Liver (tissue), 9 donors: ENCODE data around the gene PCMT1. TPM values are rescaled to one million over a fixed set of nuclear protein-coding genes. Genes with fewer than 3 reads are reported as not detected.

Experiments used
- DNase-seq: peaks from one replicate; pipeline ENCODE4 v3.0.0-alpha.2; 2017; ENCODE audit warnings: low spot score
- H3K27ac ChIP-seq, 2 donors: one replicate each; pipeline ENCODE4 v1.7.0; 2013; ENCODE audit warnings: inconsistent platforms in 2 of 2, low read length in 2 of 2, control low read depth in 1 of 2, low read depth in 1 of 2, mild to moderate bottlenecking in 1 of 2
- H3K27me3 ChIP-seq, 4 donors: one replicate each; pipeline versions ENCODE4 v1.6.1 to v1.7.0; 2013; ENCODE audit warnings: low read length in 3 of 4, inconsistent platforms in 1 of 4, mild to moderate bottlenecking in 1 of 4, moderate library complexity in 1 of 4; ENCODE audit not compliant: control insufficient read depth in 4 of 4, insufficient read depth in 4 of 4
- H3K36me3 ChIP-seq, 4 donors: one replicate each; pipeline versions ENCODE4 v1.6.1 to v1.7.0; 2013; ENCODE audit warnings: low read length in 3 of 4, mild to moderate bottlenecking in 3 of 4, low read depth in 1 of 4, moderate library complexity in 1 of 4; ENCODE audit not compliant: control insufficient read depth in 4 of 4, insufficient read depth in 3 of 4
- H3K4me1 ChIP-seq, 4 donors: one replicate each; pipeline versions ENCODE4 v1.6.1 to v1.7.0; 2013; ENCODE audit warnings: low read length in 3 of 4, mild to moderate bottlenecking in 3 of 4, moderate library complexity in 1 of 4; ENCODE audit not compliant: control insufficient read depth in 4 of 4, insufficient read depth in 4 of 4
- H3K4me3 ChIP-seq, 3 donors: one replicate each; pipeline versions ENCODE4 v1.6.1 to v1.7.0; 2013; ENCODE audit warnings: low read length in 3 of 3, control low read depth in 1 of 3, low read depth in 1 of 3, mild to moderate bottlenecking in 1 of 3
- H3K9ac ChIP-seq, 2 donors: one replicate each; pipeline ENCODE4 v1.7.0; 2013; ENCODE audit warnings: low read length in 2 of 2, mild to moderate bottlenecking in 2 of 2, moderate library complexity in 2 of 2, control low read depth in 1 of 2, low read depth in 1 of 2
- H3K9me3 ChIP-seq, 4 donors: one replicate each; pipeline versions ENCODE4 v1.6.1 to v1.7.0; 2013; ENCODE audit warnings: low read length in 3 of 4; ENCODE audit not compliant: control insufficient read depth in 4 of 4
- ATF3 ChIP-seq: IDR thresholded peaks from 2 replicates; pipeline ENCODE4 v1.6.1; 2016; ENCODE audit warnings: antibody characterized with exemption
- CTCF ChIP-seq: fragments of 150-350 bp; IDR thresholded peaks from 2 replicates; pipeline ENCODE4 v1.5.1; 2017; ENCODE audit warnings: improper control_type of control experiment, low read depth, low read length; ENCODE audit not compliant: missing input control
- EGR1 ChIP-seq, 2 donors: IDR thresholded peaks; 2 replicates each; pipeline ENCODE4 v1.6.1; 2016 to 2018; ENCODE audit warnings: antibody characterized with exemption in 2 of 2, low read depth in 2 of 2
- FOXA1 ChIP-seq: IDR thresholded peaks from 2 replicates; pipeline ENCODE4 v1.6.1; 2016; ENCODE audit warnings: antibody characterized with exemption
- FOXA2 ChIP-seq: IDR thresholded peaks from 2 replicates; pipeline ENCODE4 v1.6.1; 2016; ENCODE audit warnings: antibody characterized with exemption
- GABPA ChIP-seq, 2 donors: IDR thresholded peaks in 1 of 2; conservative IDR thresholded peaks in 1 of 2; 2 replicates each; pipeline ENCODE4 v1.6.1; 2016; ENCODE audit warnings: antibody characterized with exemption in 2 of 2, mild to moderate bottlenecking in 1 of 2, moderate library complexity in 1 of 2
- HNF4A ChIP-seq, 2 donors: conservative IDR thresholded peaks; 2 replicates each; pipeline ENCODE4 v1.6.1; 2016; ENCODE audit warnings: antibody characterized with exemption in 2 of 2, mild to moderate bottlenecking in 2 of 2
- HNF4G ChIP-seq: IDR thresholded peaks from 2 replicates; pipeline ENCODE4 v1.6.1; 2016; ENCODE audit warnings: antibody characterized with exemption
- JUND ChIP-seq, 2 donors: IDR thresholded peaks; 2 replicates each; pipeline ENCODE4 v1.6.1; 2016; ENCODE audit warnings: antibody characterized with exemption in 2 of 2
- MAX ChIP-seq: IDR thresholded peaks from 2 replicates; pipeline ENCODE4 v1.6.1; 2016; ENCODE audit warnings: antibody characterized with exemption
- NR2F2 ChIP-seq: IDR thresholded peaks from 2 replicates; pipeline ENCODE4 v1.6.1; 2016; ENCODE audit warnings: antibody characterized with exemption
- RAD21 ChIP-seq, 2 donors: IDR thresholded peaks; 2 replicates each; pipeline ENCODE4 v1.6.1; 2016; ENCODE audit warnings: antibody characterized with exemption in 2 of 2, mild to moderate bottlenecking in 2 of 2
- REST ChIP-seq: IDR thresholded peaks from 2 replicates; pipeline ENCODE4 v1.6.1; 2016; ENCODE audit warnings: antibody characterized with exemption, mild to moderate bottlenecking
- RXRA ChIP-seq, 2 donors: IDR thresholded peaks; 2 replicates each; pipeline ENCODE4 v1.6.1; 2017 to 2018; ENCODE audit warnings: antibody characterized with exemption in 2 of 2, mild to moderate bottlenecking in 1 of 2
- SP1 ChIP-seq: IDR thresholded peaks from 2 replicates; pipeline ENCODE4 v1.6.1; 2018; ENCODE audit warnings: antibody characterized with exemption, mild to moderate bottlenecking
- TAF1 ChIP-seq: conservative IDR thresholded peaks from 2 replicates; pipeline ENCODE4 v1.6.1; 2016; ENCODE audit warnings: antibody characterized with exemption, mild to moderate bottlenecking
- YY1 ChIP-seq: IDR thresholded peaks from 2 replicates; pipeline ENCODE4 v1.6.1; 2016; ENCODE audit warnings: antibody characterized with exemption, mild to moderate bottlenecking
- ZBTB33 ChIP-seq: IDR thresholded peaks from 2 replicates; pipeline ENCODE4 v1.6.1; 2016; ENCODE audit warnings: antibody characterized with exemption
- WGBS: extraction: QIAGEN DNeasy Blood & Tissue Kit; methylation state at CpG from one replicate; pipeline ENCODE4 v1.1.7; 2013; 5-methylcytosine and 5-hydroxymethylcytosine counted together
- polyA plus RNA-seq, 2 donors: library from polyadenylated mRNA; stranded (reverse) in 1 of 2; unstranded in 1 of 2; fragments of 200-250 nt in 1 of 2; fragments of >200 nt in 1 of 2; fragmentation: Nextera tagmentation in 1 of 2; extraction: Ambion mirVana in 1 of 2; gene quantifications; one replicate each; pipeline versions ENCODE4 v1.2.1 to v1.2.3, GENCODE V29; 2013 to 2015
- total RNA-seq, 2 donors: library from RNA; depleted of rRNA; stranded (reverse); fragments of >200 nt; gene quantifications; one replicate each; pipeline ENCODE4 v1.2.3, GENCODE V29; 2014
- donor health status: healthy.
- donor health status: healthy.
- donor health status: healthy.
- donor health status: healthy.
- donor health status: healthy.

PCMT1 gene
- total and polyA plus RNA-seq, 4 donors: 56.8 to 78.8 (median 75.0) TPM

GRCh38 chr6:149821492-149821891 lies 72.0 kb downstream of the PCMT1 start:
- 96% methylated on average over 1 of the region's 1 CpG for WGBS
- Histone ChIP-seq H3K27ac (no peak overlapping the region), H3K27me3 (no peaks in the 10 kb centered on the region), H3K4me1 (no peaks in the 10 kb centered on the region), H3K36me3 (peaks cover 0 to 10% (median 2%) of the 10 kb centered on the region in 4 donors), H3K4me3 (no peak overlapping the region), H3K9me3 (no peaks in the 10 kb centered on the region), H3K9ac (no peak overlapping the region)
- TF ChIP-seq NR2F2 (no peak), SP1 (no peak), HNF4G (no peak), ATF3 (no peak), FOXA2 (no peak), JUND (IDR thresholded peaks at IDR 0.05) (no peak), GABPA (IDR thresholded peaks at IDR 0.05 in 1 of 2, conservative IDR thresholded peaks at IDR 0.05 in 1 of 2) (no peak), YY1 (no peak), RAD21 (IDR thresholded peaks at IDR 0.05) (no peak), FOXA1 (no peak)
- DNase-seq: no peak

- H3K4me1 ChIP-seq: no peaks in the 10 kb centered on the region
- peaks cover 0 to 10% (median 2%) of the 10 kb centered on the region in 4 donors for H3K36me3 ChIP-seq
- no peak overlapping the region for H3K4me3 ChIP-seq
- H3K9me3 ChIP-seq: no peaks in the 10 kb centered on the region
- H3K27ac ChIP-seq: no peak overlapping the region
- no peaks in the 10 kb centered on the region for H3K27me3 ChIP-seq
- no peak for DNase-seq
- WGBS: 87% methylated on average over 4 of the region's 4 CpGs
- no peak overlapping the region for H3K9ac ChIP-seq
- no peak for TF ChIP-seq FOXA1
- no peak for TF ChIP-seq FOXA2
- no peak for TF ChIP-seq GABPA (IDR thresholded peaks at IDR 0.05 in 1 of 2, conservative IDR thresholded peaks at IDR 0.05 in 1 of 2)
- TF ChIP-seq ZBTB33: no peak
- no peak for TF ChIP-seq NR2F2
- TF ChIP-seq RXRA (IDR thresholded peaks at IDR 0.05): no peak
- TF ChIP-seq EGR1 (IDR thresholded peaks at IDR 0.05; ENCODE audit: low read depth in 2 of 2): no peak
- TF ChIP-seq CTCF: no peak
- TF ChIP-seq HNF4G: no peak
- TF ChIP-seq HNF4A (conservative IDR thresholded peaks at IDR 0.05): no peak
- no peak for TF ChIP-seq SP1
- TF ChIP-seq REST: no peak
- TF ChIP-seq JUND (IDR thresholded peaks at IDR 0.05): no peak
- no peak for TF ChIP-seq MAX
- no peak for TF ChIP-seq TAF1
- TF ChIP-seq RAD21 (IDR thresholded peaks at IDR 0.05): no peak
- TF ChIP-seq YY1: no peak
- TF ChIP-seq ATF3: no peak
Measured at GRCh38 chr6:149823013-149823412, 73.5 kb downstream of the PCMT1 start.
